ENCODE results near the gene NOTCH3. TPM values are rescaled to one million over a fixed set of nuclear protein-coding genes. Genes with fewer than 3 reads are reported as not detected.

NOTCH3 gene
- total RNA-seq, 1 donor from 2014 or later: 21.7 TPM

- H3K27me3 ChIP-seq (ENCODE audit: low read depth): no peaks in the 10 kb centered on the region
- H3K4me1 ChIP-seq: no peaks in the 10 kb centered on the region
- intact Hi-C loops (cut with micrococcal nuclease): loop anchor here (5.0 kb wide), 1 partner anchor 45 kb away; no protein-coding TSS in a partner anchor
- H3K4me3 ChIP-seq: no peak overlapping the region
- no peaks in the 10 kb centered on the region for H3K36me3 ChIP-seq
- H3K27ac ChIP-seq (replicated peaks): no peak overlapping the region
- TF ChIP-seq CTCF (IDR thresholded peaks at IDR 0.05; ENCODE audit: borderline replicate concordance): no peak
- peaks cover 7% of the 10 kb centered on the region for H3K9me3 ChIP-seq (replicated peaks)
- no peak for DNase-seq
These were observed 53.7 kb downstream of the NOTCH3 start for GRCh38 chr19:15147090-15147489.

GRCh38 chr19:15144046-15144646 is 56.6 kb downstream of the NOTCH3 start:
- intact Hi-C loops (cut with micrococcal nuclease): no loop called here
- no peak for TF ChIP-seq CTCF (IDR thresholded peaks at IDR 0.05; ENCODE audit: borderline replicate concordance)
- H3K4me1 ChIP-seq: no peaks in the 10 kb centered on the region
- H3K27me3 ChIP-seq (ENCODE audit: low read depth): peaks cover 19% of the 10 kb centered on the region
- no peak for DNase-seq
- no peaks in the 10 kb centered on the region for H3K36me3 ChIP-seq
- H3K4me3 ChIP-seq: no peak overlapping the region
- peaks cover 13% of the 10 kb centered on the region for H3K9me3 ChIP-seq (replicated peaks)
- H3K27ac ChIP-seq (replicated peaks): no peak overlapping the region

GRCh38 chr19:15142313-15142712 is 58.5 kb downstream of the NOTCH3 start:
- Histone ChIP-seq H3K27me3 (ENCODE audit: low read depth) (peaks cover 19% of the 10 kb centered on the region), H3K4me1 (no peaks in the 10 kb centered on the region), H3K27ac (replicated peaks) (no peak overlapping the region), H3K36me3 (no peaks in the 10 kb centered on the region), H3K4me3 (no peak overlapping the region), H3K9me3 (replicated peaks) (peaks cover 18% of the 10 kb centered on the region)
- TF ChIP-seq CTCF (IDR thresholded peaks at IDR 0.05; ENCODE audit: borderline replicate concordance): no peak
- intact Hi-C loops (cut with micrococcal nuclease): no loop called here
- no peak for DNase-seq

- DNase-seq: no peak
- Histone ChIP-seq H3K27ac (replicated peaks) (no peak overlapping the region), H3K27me3 (ENCODE audit: low read depth) (peaks cover 19% of the 10 kb centered on the region), H3K9me3 (replicated peaks) (peaks cover 18% of the 10 kb centered on the region), H3K36me3 (no peaks in the 10 kb centered on the region), H3K4me3 (no peak overlapping the region), H3K4me1 (no peaks in the 10 kb centered on the region)
- no peak for TF ChIP-seq CTCF (IDR thresholded peaks at IDR 0.05; ENCODE audit: borderline replicate concordance)
- intact Hi-C loops (cut with micrococcal nuclease): no loop called here
These were observed 59.7 kb downstream of the NOTCH3 start for GRCh38 chr19:15141143-15141542.

- intact Hi-C loops (cut with micrococcal nuclease): no loop called here
- Histone ChIP-seq H3K9me3 (replicated peaks) (peaks cover 11% of the 10 kb centered on the region), H3K4me3 (no peak overlapping the region), H3K4me1 (no peaks in the 10 kb centered on the region), H3K27ac (replicated peaks) (no peak overlapping the region), H3K27me3 (ENCODE audit: low read depth) (peaks cover 19% of the 10 kb centered on the region), H3K36me3 (no peaks in the 10 kb centered on the region)
- no peak for TF ChIP-seq CTCF (IDR thresholded peaks at IDR 0.05; ENCODE audit: borderline replicate concordance)
- no peak for DNase-seq
These were observed 62.4 kb downstream of the NOTCH3 start for GRCh38 chr19:15138427-15138826.
